Right cardiac atrium (tissue), 5 donors: Measurements from ENCODE around the gene ZNF407. TPM values are rescaled to one million over a fixed set of nuclear protein-coding genes. Genes with fewer than 3 reads are reported as not detected.
A peak's percentile ranks its signal among the peaks of the same experiment; 100 is the strongest.

Experiments
- ATAC-seq, 2 donors: fragments of 200-7000 bp; cut with Tn5 transposase; one replicate each; pipeline versions ENCODE4 v1.8.0 to v1.9.1; 2020; ENCODE audit warnings: moderate library complexity in 2 of 2, mild to moderate bottlenecking in 1 of 2
- DNase-seq, 3 donors: peaks; one replicate each; pipeline ENCODE4 v3.0.0-alpha.2; 2020
- H3K27ac ChIP-seq: one replicate; pipeline ENCODE4 v1.5.1; 2013; ENCODE audit warnings: mild to moderate bottlenecking, low read length, control low read depth, moderate library complexity
- H3K27me3 ChIP-seq: one replicate; pipeline ENCODE4 v1.6.1; 2013; ENCODE audit not compliant: control insufficient read depth, insufficient read depth
- H3K4me1 ChIP-seq: one replicate; pipeline ENCODE4 v1.6.1; 2013; ENCODE audit warnings: low read length; ENCODE audit not compliant: control insufficient read depth, insufficient read depth
- H3K4me3 ChIP-seq: one replicate; pipeline ENCODE4 v1.5.1; 2013; ENCODE audit warnings: low read length, control low read depth
- H3K9me3 ChIP-seq: one replicate; pipeline ENCODE4 v1.6.1; 2013; ENCODE audit warnings: low read length; ENCODE audit not compliant: control insufficient read depth
- WGBS: extraction: QIAGEN DNeasy Blood & Tissue Kit; methylation state at CpG from one replicate; pipeline ENCODE4 v1.1.7; 2013; 5-methylcytosine and 5-hydroxymethylcytosine counted together
- intact Hi-C, 4 donors: fragments of 100-400 bp; cut with DNase I; formaldehyde crosslinking; loops; one replicate each; pipeline versions ENCODE4 v1.11.0 to v1.14.0; 2022 to 2023
- polyA plus RNA-seq: library from polyadenylated mRNA; stranded (reverse); fragments of 200-250 nt; gene quantifications from one replicate; pipeline ENCODE4 v1.2.3, GENCODE V29; 2013
- total RNA-seq, 4 donors: library from RNA; stranded (reverse); fragmentation: NEBNext Ultra II Directional; extraction: Animal tissue kit (Norgen Biotek cat#: 25700); gene quantifications; one replicate each; pipeline ENCODE4 v1.2.1, GENCODE V29; 2021
- donor health status: healthy with polysubstance abuse.
- donor health status: DM: no; HTN: yes; CAD: no.
- donor health status: DM: no; HTN: no; CAD: no.
- donor health status: DM: no; HTN: yes; CAD: no; lungs with severe emphysema.
- donor health status: DM: yes; HTN: yes; CAD: no.

Gene ZNF407
- total and polyA plus RNA-seq, 5 donors, result 3.8 to 14.7 (median 12.7) TPM

- no peak overlapping the region for H3K27ac ChIP-seq
- no peak for ATAC-seq
- intact Hi-C loops, result no loop called here
Observed at GRCh38 chr18:74610051-74610615, 12.5 kb downstream of the ZNF407 start.

DNA sequence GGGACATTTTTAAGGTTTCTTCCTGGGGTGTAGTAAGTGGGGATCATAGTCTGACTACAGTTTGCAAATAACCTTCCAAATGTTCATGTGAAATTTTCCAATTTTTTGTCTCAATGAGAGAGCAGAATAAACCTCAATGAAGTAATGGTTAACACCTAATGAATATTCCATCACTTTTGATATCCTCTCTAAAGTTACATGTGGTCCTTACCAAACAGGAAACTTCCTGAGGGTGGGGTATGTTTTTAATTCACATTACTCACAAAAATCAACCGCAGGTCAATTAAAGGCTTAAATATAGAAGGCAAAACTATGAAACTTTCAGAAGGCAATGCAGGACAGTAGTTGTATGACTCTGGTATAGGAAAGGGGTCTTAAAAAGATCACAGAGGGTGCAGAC is 13.2 kb downstream of the ZNF407 start:
- no peak for ATAC-seq
- 55% methylated on average over 1 of the region's 1 CpG for WGBS
- H3K4me3 ChIP-seq, result no peak overlapping the region
- no peaks in the 10 kb centered on the region for H3K4me1 ChIP-seq
- DNase-seq, result no peak
- intact Hi-C loops, result no loop called here
- no peak overlapping the region for H3K27ac ChIP-seq
- no peaks in the 10 kb centered on the region for H3K9me3 ChIP-seq
- H3K27me3 ChIP-seq, result no peaks in the 10 kb centered on the region

More at GRCh38 chr18:74610051-74610615, 12.5 kb downstream of the ZNF407 start:
- Histone ChIP-seq H3K4me1 (no peaks in the 10 kb centered on the region), H3K4me3 (no peak overlapping the region), H3K27me3 (no peaks in the 10 kb centered on the region), H3K9me3 (no peaks in the 10 kb centered on the region)
- DNase-seq, result no peak
- 90% methylated on average over 7 of the region's 7 CpGs for WGBS

DNA sequence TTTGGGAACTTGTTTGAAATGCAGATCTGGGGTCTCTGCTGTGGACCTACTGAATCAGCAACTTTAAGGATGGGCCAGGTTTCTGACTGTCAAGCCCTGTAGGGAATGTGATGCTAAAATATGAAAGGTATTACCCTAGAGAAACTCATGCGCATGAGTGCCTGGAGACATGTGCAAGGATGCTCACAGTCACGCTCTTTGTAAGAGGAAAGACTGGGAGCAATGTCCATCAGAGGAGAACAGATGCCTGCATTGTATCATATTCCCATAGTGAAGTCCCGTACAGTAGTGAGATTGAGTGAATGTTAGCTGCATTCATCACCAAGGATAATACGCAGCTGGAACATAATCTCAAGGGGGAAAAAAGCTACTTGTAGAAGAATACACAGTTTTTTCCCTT is 14.1 kb downstream of the ZNF407 start:
- intact Hi-C loops, result no loop called here
- no peak overlapping the region for H3K27ac ChIP-seq
- DNase-seq, result no peak
- H3K27me3 ChIP-seq, result no peaks in the 10 kb centered on the region
- no peaks in the 10 kb centered on the region for H3K4me1 ChIP-seq
- ATAC-seq, result no peak
- 70% methylated on average over 4 of the region's 4 CpGs for WGBS
- no peak overlapping the region for H3K4me3 ChIP-seq
- no peaks in the 10 kb centered on the region for H3K9me3 ChIP-seq

DNA sequence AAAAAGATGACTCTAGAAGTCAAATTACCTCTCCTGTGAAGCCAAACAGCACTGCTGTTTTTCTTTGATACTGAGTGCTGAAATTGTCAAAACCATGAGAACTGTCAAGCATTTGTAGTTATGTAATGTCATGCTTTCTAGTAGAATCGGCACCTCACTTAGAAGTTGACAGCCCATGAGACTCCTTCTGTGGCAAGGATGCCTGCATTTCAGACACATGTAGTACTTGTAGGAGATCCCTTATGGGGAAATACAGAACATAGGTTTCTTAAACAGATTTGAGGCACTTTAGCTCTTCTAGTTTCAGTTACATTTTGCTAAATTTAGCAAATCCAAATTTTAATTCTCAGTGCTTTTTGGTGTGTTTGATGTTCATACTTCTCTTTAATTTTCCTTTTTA is 15.7 kb downstream of the ZNF407 start:
- no peak for DNase-seq
- Histone ChIP-seq H3K27me3 (no peaks in the 10 kb centered on the region), H3K4me1 (no peaks in the 10 kb centered on the region), H3K4me3 (no peak overlapping the region), H3K9me3 (no peaks in the 10 kb centered on the region), H3K27ac (no peak overlapping the region)
- WGBS, result 68% methylated on average over 1 of the region's 1 CpG
- no peak for ATAC-seq
- intact Hi-C loops, result no loop called here

- Histone ChIP-seq H3K27me3 (no peaks in the 10 kb centered on the region), H3K27ac (no peak overlapping the region), H3K9me3 (no peaks in the 10 kb centered on the region), H3K4me3 (no peak overlapping the region), H3K4me1 (peaks cover 2% of the 10 kb centered on the region)
- WGBS, result 69% methylated on average over 7 of the region's 7 CpGs
- DNase-seq (no peak), ATAC-seq (peak in 1 of 2 donors; percentile 14)
- intact Hi-C loops, result no loop called here
Observed at GRCh38 chr18:74616494-74616893, 18.8 kb downstream of the ZNF407 start.

DNA sequence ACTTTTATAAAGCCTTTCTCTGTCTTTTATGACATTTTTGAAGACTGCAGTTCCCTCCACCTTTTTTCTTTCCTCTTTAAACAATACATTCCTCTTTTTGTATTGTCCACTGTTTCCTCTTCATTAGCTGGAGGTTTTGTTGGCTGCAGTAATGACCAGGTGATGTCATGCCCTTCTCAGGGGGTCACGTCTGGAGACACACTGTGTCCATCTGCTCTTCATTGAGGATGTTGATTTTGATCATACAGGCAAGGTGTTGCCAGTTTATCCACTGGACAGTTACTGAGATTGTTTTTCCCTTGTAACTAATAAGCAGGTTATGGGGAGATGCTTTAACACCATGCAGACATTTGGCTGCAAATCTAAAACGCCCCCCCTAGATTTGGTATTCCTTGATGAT is 19.8 kb downstream of the ZNF407 start:
- Histone ChIP-seq H3K4me1 (peaks cover 2% of the 10 kb centered on the region), H3K27ac (no peak overlapping the region), H3K9me3 (no peaks in the 10 kb centered on the region), H3K27me3 (no peaks in the 10 kb centered on the region), H3K4me3 (no peak overlapping the region)
- 61% methylated on average over 2 of the region's 2 CpGs for WGBS
- no peak for ATAC-seq
- no peak for DNase-seq
- intact Hi-C loops, result no loop called here

DNA sequence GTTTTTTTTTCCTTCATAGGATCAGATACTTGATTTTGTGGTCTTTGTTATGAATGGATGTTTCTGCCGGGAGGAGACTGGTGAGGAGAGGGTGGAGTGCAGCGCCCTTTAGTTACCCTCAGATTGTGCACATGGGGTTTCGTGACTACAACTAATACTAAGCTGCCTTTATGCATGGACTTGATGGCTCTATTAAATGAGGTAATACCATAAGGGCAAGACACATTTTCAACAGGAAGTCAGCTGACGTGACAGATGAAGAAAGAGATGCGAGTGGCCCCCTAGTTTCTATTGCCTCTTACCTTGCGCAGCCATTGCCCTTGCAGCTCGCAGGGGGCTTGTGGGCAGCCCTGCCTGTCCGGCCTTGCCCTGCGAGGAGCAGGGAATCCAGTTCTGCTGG is 24.4 kb downstream of the ZNF407 start:
- H3K4me1 ChIP-seq, result peaks cover 2% of the 10 kb centered on the region
- WGBS, result 78% methylated on average over 9 of the region's 9 CpGs
- no peak overlapping the region for H3K4me3 ChIP-seq
- H3K9me3 ChIP-seq, result no peaks in the 10 kb centered on the region
- H3K27ac ChIP-seq, result no peak overlapping the region
- intact Hi-C loops, result no loop called here
- no peaks in the 10 kb centered on the region for H3K27me3 ChIP-seq
- ATAC-seq, result no peak
- DNase-seq, result no peak

DNA sequence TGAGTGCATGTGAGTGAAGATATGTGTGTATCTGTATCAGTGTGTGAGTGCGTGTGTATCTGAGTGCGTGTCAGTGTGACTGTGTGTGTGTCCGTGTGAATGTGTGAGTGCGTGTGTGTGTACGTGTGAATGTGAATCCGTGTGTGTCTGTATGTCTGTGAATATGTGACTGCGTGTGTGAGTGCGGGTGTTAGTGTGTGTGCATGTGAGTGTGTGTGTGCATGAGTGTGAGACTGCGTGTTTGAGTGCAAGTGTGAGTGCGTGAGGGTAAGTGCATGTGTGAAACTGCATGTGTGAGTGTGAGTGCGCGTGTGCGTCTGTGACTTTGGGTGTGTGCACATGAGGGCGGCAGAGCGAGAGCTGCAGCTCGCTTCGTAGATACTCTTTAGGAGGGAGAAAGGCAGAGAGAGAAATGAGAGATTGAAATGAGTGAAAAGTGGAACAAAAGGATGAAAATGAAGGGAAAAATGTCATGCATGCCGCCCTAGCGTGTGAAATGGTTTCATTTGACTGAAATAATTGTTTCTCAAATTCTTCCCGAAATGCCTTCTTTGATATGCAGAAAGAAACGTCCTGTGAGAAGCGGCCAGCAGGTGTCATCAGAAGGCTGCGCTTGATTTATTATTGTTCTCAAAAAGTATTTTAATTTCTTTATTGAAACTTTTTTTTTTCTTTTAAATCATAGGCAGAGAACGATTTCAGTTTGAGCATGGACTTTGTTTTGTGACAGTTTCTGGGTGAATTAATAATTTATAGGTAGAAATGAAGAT is 25.6 kb downstream of the ZNF407 start:
- 76% methylated on average over 24 of the region's 24 CpGs for WGBS

DNA sequence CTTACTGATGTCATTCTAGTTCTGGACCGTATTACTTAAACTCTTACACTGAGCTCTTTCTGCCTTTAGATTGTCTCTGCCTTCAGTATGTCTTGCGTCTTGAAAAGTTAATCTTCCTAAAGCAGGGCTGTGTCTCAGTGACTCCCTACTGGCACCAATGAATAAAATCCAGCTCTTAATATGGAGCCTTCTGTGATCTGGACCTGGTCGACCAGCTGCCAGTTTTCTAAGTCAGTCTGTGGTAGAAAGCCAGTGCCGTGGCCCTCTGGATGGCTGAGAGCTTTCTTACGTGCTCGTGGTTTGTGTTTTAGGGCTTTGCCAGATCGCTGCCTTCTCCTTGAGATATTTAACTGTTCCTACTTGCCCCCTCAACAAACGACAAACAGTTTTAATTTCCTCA is 26.8 kb downstream of the ZNF407 start:
- peaks cover 2% of the 10 kb centered on the region for H3K4me1 ChIP-seq
- intact Hi-C loops, result no loop called here
- 87% methylated on average over 8 of the region's 8 CpGs for WGBS
- H3K27me3 ChIP-seq, result no peaks in the 10 kb centered on the region
- H3K27ac ChIP-seq, result no peak overlapping the region
- H3K9me3 ChIP-seq, result no peaks in the 10 kb centered on the region
- ATAC-seq, result no peak
- DNase-seq, result no peak
- no peak overlapping the region for H3K4me3 ChIP-seq

More for the DNA sequence above, 25.6 kb downstream of the ZNF407 start:
- Histone ChIP-seq H3K4me3 (no peak overlapping the region), H3K27ac (no peak overlapping the region), H3K4me1 (peaks cover 2% of the 10 kb centered on the region), H3K9me3 (no peaks in the 10 kb centered on the region), H3K27me3 (no peaks in the 10 kb centered on the region)
- DNase-seq, result no peak
- intact Hi-C loops, result no loop called here
- ATAC-seq, result no peak

DNA sequence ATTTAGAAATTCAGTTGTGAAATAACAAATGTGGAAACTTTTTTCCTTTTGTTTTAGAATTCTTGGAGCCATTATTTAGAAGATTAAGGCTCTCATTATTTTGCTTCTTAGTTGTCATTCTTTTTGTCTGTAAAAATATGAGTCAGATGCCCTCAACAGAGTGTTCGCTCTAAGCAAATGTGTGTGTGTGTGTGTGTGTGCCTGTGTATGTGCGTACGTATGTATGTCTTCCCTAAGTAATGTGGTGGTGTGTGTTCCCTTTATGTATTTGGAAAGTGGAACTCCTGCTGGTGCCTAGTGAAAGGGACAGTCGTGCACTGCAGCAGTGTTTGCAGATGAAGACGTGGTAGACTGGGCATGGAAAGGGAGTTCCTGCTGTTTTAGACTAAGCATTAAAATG is 27.5 kb downstream of the ZNF407 start:
- DNase-seq (no peak), ATAC-seq (no peak)
- Histone ChIP-seq H3K27me3 (no peaks in the 10 kb centered on the region), H3K27ac (no peak overlapping the region), H3K4me1 (peaks cover 2% of the 10 kb centered on the region), H3K9me3 (no peaks in the 10 kb centered on the region), H3K4me3 (no peak overlapping the region)
- intact Hi-C loops, result no loop called here
- WGBS, result 86% methylated on average over 5 of the region's 5 CpGs

DNA sequence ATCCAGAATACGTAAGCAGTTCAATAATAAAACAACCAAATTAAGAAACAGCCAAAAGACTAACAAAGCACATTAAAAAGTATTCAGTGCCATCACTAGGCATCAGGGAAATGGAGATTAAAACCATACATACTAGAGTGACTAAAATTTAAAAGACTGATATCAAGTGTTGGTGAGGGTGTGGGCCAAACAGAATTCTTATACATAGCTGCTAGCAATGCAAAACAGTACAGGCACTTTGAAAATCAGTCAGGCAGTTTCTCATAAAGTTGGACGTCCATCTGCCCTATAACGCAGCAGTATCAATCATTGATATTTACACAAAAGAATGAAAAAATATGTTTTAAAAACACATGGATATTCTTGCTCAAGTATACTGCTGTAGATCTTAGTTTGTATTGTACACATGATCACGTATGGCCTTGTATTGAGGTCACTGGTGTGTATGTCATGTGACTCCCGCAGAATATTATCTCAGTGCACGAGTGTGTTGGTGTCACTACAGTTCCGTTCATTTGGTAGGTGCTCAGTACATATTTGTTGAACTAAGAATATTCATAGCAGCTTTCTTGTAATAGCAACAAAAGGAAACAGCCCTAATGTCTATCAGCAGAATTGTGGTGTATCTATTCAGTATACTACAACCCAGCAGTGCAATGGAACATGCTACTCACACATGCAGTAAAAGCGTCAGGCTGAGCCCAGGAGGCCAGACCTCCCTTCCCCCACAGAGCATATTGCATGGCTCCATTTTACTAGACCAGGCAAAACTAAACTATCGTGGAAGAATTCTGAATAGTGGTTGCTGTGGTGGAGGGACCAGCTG is 28.6 kb downstream of the ZNF407 start:
- peaks cover under 1% of the 10 kb centered on the region for H3K4me1 ChIP-seq
- intact Hi-C loops, result no loop called here
- H3K27ac ChIP-seq, result no peak overlapping the region
- no peaks in the 10 kb centered on the region for H3K27me3 ChIP-seq
- WGBS, result 71% methylated on average over 9 of the region's 9 CpGs
- ATAC-seq (no peak), DNase-seq (no peak)
- no peaks in the 10 kb centered on the region for H3K9me3 ChIP-seq
- no peak overlapping the region for H3K4me3 ChIP-seq
